Peyer's patch (tissue), 4 donors: ENCODE results near the gene P4HB. TPM values are rescaled to one million over a fixed set of nuclear protein-coding genes. Genes with fewer than 3 reads are reported as not detected.
"Not testable (repeated sequence)": the region's sequence is repeated elsewhere in the genome, so short reads cannot be mapped to it uniquely, and the experiment has no call there.

Source experiments
- DNase-seq, 3 donors: peaks; one replicate each; pipeline ENCODE4 v3.0.0-alpha.2; 2017 to 2019
- H3K27ac ChIP-seq, 4 donors: fragments of 200-600 bp; sonication (generic); one replicate each; pipeline ENCODE4 v1.5.1; 2016 to 2019
- H3K27me3 ChIP-seq, 2 donors: fragments of 200-600 bp; sonication (generic); one replicate each; pipeline ENCODE4 v1.5.1; 2019
- H3K36me3 ChIP-seq, 3 donors: fragments of 200-600 bp; sonication (generic); one replicate each; pipeline ENCODE4 v1.5.1; 2016 to 2019
- H3K4me1 ChIP-seq, 4 donors: fragments of 200-600 bp; sonication (generic); one replicate each; pipeline ENCODE4 v1.5.1; 2016 to 2019
- H3K4me3 ChIP-seq, 4 donors: fragments of 200-600 bp; sonication (generic); 1 replicate in 3 of 4; 2 replicates in 1 of 4; pipeline ENCODE4 v1.5.1; 2016 to 2019; ENCODE audit warnings: mild to moderate bottlenecking in 1 of 4
- H3K9me3 ChIP-seq, 4 donors: fragments of 200-600 bp; sonication (generic); one replicate each; pipeline ENCODE4 v1.5.1; 2016 to 2019; ENCODE audit warnings: mild to moderate bottlenecking in 1 of 4
- POLR2A ChIP-seq, 2 donors: fragments of 450-650 bp; IDR thresholded peaks; one replicate each; pipeline ENCODE4 v1.5.1; 2017; ENCODE audit warnings: antibody characterized with exemption in 2 of 2, mild to moderate bottlenecking in 2 of 2, moderate library complexity in 2 of 2
- total RNA-seq, 4 donors: library from RNA; depleted of rRNA; stranded (reverse); fragments of >200 nt; gene quantifications; one replicate each; pipeline ENCODE4 v1.1.0, GENCODE V29; 2016
- TF ChIP-seq, protein P1 (sequence below), 6 experiments: fragments of 450-650 bp in 4 of 6; fragments of 200-600 bp in 2 of 6; sonication (generic) in 1 of 6; IDR thresholded peaks; one replicate each; pipeline ENCODE4 v1.5.1; 2017 to 2019; ENCODE audit warnings: antibody characterized with exemption in 6 of 6, mild to moderate bottlenecking in 3 of 6, moderate library complexity in 1 of 6

The P4HB gene
- total RNA-seq, 4 donors from 2014 or later = 326 to 1,290 (median 1,196) TPM

DNA sequence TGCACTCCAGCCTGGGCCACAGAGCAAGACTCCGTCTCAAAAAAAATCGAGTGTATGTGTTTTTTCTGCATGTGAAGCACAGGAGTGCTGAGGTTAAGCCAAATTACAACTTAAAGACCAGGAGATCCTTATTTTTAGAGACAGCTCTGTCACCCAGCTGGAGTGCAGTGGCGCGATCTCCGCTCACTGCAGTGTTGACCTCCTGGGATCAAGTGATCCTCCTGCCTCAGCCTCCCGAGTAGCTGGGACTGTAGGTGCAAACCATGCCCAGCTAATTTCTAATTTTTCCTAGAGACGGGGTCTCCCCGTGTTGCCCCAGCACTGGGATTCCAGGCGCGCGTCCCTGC lies 18.0 kb downstream of the P4HB start:
- Histone ChIP-seq H3K4me1 (no peaks in the 10 kb centered on the region), H3K27ac (no peak overlapping the region), H3K4me3 (no peak overlapping the region), H3K36me3 (peaks cover 0 to 50% (median 0%) of the 10 kb centered on the region in 3 donors), H3K27me3 (no peaks in the 10 kb centered on the region), H3K9me3 (no peaks in the 10 kb centered on the region)
- DNase-seq = no peak
- TF ChIP-seq, protein P1, sequence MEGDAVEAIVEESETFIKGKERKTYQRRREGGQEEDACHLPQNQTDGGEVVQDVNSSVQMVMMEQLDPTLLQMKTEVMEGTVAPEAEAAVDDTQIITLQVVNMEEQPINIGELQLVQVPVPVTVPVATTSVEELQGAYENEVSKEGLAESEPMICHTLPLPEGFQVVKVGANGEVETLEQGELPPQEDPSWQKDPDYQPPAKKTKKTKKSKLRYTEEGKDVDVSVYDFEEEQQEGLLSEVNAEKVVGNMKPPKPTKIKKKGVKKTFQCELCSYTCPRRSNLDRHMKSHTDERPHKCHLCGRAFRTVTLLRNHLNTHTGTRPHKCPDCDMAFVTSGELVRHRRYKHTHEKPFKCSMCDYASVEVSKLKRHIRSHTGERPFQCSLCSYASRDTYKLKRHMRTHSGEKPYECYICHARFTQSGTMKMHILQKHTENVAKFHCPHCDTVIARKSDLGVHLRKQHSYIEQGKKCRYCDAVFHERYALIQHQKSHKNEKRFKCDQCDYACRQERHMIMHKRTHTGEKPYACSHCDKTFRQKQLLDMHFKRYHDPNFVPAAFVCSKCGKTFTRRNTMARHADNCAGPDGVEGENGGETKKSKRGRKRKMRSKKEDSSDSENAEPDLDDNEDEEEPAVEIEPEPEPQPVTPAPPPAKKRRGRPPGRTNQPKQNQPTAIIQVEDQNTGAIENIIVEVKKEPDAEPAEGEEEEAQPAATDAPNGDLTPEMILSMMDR (IDR thresholded peaks at IDR 0.05) = no peak
- no peak for TF ChIP-seq POLR2A (IDR thresholded peaks at IDR 0.05)

DNA sequence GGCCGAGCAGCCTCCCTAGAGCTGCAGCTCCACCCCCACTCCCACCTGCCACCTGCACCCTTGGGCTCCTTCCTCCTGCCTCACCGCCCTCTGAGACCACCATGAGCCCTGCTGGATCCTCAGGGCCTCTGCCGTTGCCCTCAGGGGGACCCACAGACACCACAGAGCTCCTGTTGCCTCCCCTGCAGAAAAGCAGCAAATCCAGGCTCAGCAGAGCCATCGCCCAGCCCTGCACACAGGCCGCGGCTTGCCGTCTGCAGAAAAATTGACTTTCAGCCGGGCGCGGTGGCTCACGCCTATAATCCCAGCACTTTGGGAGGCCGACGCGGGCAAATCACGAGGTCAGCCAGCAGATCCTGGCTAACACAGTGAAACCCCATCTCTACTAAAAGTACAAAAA lies 18.5 kb downstream of the P4HB start:
- Histone ChIP-seq H3K36me3 (peaks cover 0 to 45% (median 0%) of the 10 kb centered on the region in 3 donors), H3K27ac (no peak overlapping the region), H3K4me3 (no peak overlapping the region), H3K4me1 (no peaks in the 10 kb centered on the region), H3K9me3 (no peaks in the 10 kb centered on the region), H3K27me3 (no peaks in the 10 kb centered on the region)
- TF ChIP-seq, protein P1 (IDR thresholded peaks at IDR 0.05) = no peak
- no peak for TF ChIP-seq POLR2A (IDR thresholded peaks at IDR 0.05)
- DNase-seq = no peak

DNA sequence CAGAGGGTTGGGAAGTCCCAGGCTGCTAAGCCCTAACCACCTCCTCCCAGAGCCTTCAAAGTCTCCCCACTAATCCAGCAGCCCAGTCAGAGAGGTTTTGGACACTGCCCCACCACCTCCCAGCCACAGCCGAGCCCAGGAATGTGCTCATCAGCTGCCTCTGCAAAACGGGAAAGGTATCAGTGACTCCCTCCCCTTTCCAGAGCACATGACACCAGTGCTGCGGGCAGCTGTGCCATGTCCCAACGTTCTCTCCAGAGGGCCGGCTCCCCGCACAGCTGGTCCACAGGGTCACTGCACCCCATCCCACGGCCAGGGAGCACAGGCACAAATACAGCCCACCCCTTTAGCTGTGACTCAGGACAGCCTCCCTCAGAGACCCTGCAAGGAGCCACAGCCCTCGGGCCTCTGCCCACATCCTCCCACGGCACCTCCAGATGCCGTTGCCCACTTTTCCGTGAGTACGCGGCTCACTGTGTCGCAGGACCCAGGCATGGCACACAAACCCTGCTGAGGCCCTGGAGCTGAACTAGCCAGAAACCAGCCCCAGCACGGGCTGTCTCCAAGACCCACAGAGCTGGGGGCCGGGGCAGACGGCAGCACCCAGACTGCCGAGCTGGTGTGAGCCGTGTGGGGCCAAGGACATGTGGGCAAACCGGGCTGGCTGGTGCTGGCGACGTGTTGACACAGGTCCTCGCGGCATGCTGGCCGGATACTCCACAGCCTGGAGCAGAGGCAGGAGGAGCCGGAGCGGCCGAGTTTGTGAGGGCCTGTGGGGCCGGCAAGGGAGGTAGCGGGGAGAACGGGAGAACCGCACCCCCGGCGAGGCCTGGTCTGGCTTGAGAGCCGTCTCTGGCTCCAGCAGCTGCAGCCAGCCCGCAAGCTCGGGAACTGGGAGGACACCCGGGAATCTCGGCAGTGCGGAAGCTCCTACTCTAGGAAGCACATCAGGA lies 19.2 kb downstream of the P4HB start:
- TF ChIP-seq POLR2A (IDR thresholded peaks at IDR 0.05) = no peak
- TF ChIP-seq, protein P1 (IDR thresholded peaks at IDR 0.05) = no peak
- H3K36me3 ChIP-seq = peaks cover 0 to 38% (median 0%) of the 10 kb centered on the region in 3 donors
- no peaks in the 10 kb centered on the region for H3K9me3 ChIP-seq
- no peaks in the 10 kb centered on the region for H3K4me1 ChIP-seq
- peak in 1 of 3 donors; percentile 37 for DNase-seq
- H3K27ac ChIP-seq = no peak overlapping the region
- H3K27me3 ChIP-seq = no peaks in the 10 kb centered on the region
- no peak overlapping the region for H3K4me3 ChIP-seq

DNA sequence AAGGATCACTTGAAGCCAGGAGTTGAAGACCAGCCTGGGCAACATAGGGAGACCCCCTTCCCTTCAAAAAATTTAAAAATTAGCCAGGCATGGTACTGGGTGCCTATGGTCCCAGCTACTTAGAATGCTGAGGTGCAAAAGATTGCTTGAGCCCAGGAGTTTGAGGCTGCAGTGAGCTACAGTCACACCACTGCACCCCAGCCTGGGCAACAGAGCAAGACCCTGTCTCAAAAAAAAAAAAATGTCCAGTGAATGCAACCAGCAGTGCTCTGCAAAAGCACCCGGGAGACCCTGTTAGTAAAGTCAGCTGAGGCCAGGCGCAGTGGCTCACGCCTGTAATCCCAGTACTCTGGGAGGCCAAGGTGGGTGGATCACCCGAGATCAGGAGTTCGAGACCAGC lies 20.3 kb downstream of the P4HB start:
- DNase-seq, H3K27me3 ChIP-seq, H3K27ac ChIP-seq, H3K4me3 ChIP-seq, H3K9me3 ChIP-seq, H3K4me1 ChIP-seq: not testable (repeated sequence)
- H3K36me3 ChIP-seq = peaks cover 0 to 27% (median 0%) of the 10 kb centered on the region in 3 donors

DNA sequence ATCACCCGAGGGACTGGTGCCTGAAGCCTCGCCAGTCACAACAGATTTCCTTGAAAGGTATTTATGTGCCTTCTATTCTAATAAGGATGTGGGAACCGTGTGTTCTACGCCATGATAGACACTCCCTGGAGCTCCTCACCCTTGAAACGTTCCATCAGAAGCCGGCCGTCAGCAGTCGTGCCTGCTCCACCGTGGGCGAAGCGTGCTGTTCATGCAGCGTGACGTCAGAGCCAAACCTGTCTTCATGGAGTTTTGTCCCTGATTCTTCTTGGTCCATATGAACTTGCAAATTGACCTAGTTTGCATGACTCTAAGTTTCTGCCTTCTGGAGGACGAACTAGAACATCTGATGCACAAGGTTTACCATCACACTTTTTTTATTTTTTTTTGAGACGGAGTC lies 21.0 kb downstream of the P4HB start:
- peak in 1 of 3 donors; percentile 39 for DNase-seq
- H3K4me1 ChIP-seq = no peaks in the 10 kb centered on the region
- no peaks in the 10 kb centered on the region for H3K27me3 ChIP-seq
- peaks cover 0 to 20% (median 0%) of the 10 kb centered on the region in 3 donors for H3K36me3 ChIP-seq
- no peak overlapping the region for H3K4me3 ChIP-seq
- no peak overlapping the region for H3K27ac ChIP-seq
- H3K9me3 ChIP-seq = no peaks in the 10 kb centered on the region
- no peak for TF ChIP-seq POLR2A (IDR thresholded peaks at IDR 0.05)
- TF ChIP-seq, protein P1 (IDR thresholded peaks at IDR 0.05) = no peak

DNA sequence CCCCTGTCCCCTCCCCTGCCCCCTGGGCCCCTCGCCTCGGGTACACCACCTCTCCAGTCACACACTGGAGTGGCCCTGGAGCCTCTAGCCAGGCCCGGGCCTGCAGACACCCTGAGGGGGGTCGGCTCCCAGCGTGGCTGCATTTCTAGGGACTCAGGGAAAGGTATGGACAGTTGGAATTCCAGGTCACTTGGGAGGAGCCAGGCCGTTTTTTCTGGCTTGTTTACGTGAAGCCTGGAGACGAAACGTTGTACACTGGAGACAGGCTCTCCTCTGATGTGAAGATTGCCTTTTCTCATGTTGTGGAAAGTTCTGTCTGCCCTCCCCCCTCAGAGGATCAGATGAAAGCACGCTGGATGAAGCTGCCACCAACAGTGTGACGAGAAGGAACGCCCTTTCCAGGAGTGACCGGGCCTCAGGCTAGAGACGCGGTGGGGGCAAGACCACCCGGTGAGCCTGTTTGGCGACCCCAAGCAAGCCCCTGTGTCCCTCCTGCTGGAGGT lies 21.5 kb downstream of the P4HB start:
- Histone ChIP-seq H3K4me3 (no peak overlapping the region), H3K36me3 (peaks cover 0 to 15% (median 0%) of the 10 kb centered on the region in 3 donors), H3K4me1 (peaks cover 0 to 3% (median under 1%) of the 10 kb centered on the region in 4 donors), H3K27ac (no peak overlapping the region), H3K9me3 (no peaks in the 10 kb centered on the region), H3K27me3 (no peaks in the 10 kb centered on the region)
- no peak for DNase-seq
- TF ChIP-seq, protein P1 (IDR thresholded peaks at IDR 0.05) = no peak
- no peak for TF ChIP-seq POLR2A (IDR thresholded peaks at IDR 0.05)
